ENCODE data around the gene BRF1. TPM values are rescaled to one million over a fixed set of nuclear protein-coding genes. Genes with fewer than 3 reads are reported as not detected.

Gene BRF1
- polyA plus RNA-seq, 1 of the 3 experiments (the other 2 are of a cell fraction): 15.7 TPM

DNA sequence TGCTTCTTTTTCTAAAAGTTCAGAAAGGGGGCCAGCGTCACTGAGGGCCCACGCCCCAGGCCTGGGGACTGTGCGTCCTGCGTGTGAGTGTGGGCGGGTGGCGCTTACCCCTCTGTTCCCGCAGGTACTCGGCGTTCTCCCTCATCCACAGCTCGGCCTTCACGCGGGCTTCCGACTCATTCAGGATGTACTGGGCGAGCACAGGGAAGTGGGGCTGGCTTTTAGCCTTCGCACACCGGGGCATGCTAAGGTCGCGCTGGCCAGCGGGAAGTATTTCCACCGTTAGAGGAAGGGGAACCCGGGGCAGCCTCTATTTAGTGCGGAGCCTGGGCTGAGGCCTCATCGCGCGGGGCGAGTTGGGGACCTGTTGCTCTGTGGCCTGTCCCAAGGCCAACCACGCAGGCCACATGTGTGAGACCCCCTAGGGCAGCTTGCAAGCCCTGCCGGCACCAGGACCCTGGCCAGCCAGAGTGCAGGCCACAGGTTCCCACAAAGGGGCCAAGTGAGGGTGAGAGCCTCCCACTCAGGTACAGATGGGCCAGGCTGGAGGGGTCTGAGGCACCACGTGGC, 81.7 kb downstream of the BRF1 start:
- Histone ChIP-seq H3F3A (replicated peaks; ENCODE audit: insufficient read depth) (no peaks in the 10 kb centered on the region), H3K27ac (ENCODE audit: low read depth in 2 of 2, low read length in 1 of 2) (peak overlapping the region in 1 of 2 experiments; percentile 93; a peak in 1 of 4 replicates), H4K20me1 (ENCODE audit: insufficient read depth) (no peaks in the 10 kb centered on the region), H3K9ac (no peak overlapping the region), H3K4me1 (ENCODE audit: control insufficient read depth in 1 of 2, insufficient read depth in 2 of 2, low read depth in 1 of 2, low read length in 1 of 2) (peaks cover 0 to 30% of the 10 kb centered on the region in 2 experiments; a peak in 1 of 4 replicates), H3K27me3 (ENCODE audit: insufficient read depth) (no peaks in the 10 kb centered on the region), H3K79me2 (ENCODE audit: insufficient read depth) (no peaks in the 10 kb centered on the region; the same call in 1 of the 2 replicates), H3K9me3 (no peaks in the 10 kb centered on the region), H3K9me2 (no peaks in the 10 kb centered on the region), H3K36me3 (replicated peaks in 1 of 2; ENCODE audit: control insufficient read depth in 1 of 2, insufficient read depth in 2 of 2, low read length in 1 of 2) (peaks cover 0 to 33% of the 10 kb centered on the region in 2 experiments), H3K4me2 (no peak overlapping the region), H2AFZ (ENCODE audit: low read depth) (no peak overlapping the region), H3K4me3 (ENCODE audit: low read depth in 2 of 2, low read length in 1 of 2) (no peak overlapping the region)
- TF ChIP-seq FOXJ3 (CRISPR knock-in tag; IDR thresholded peaks at IDR 0.05) (no peak), NRF1 (IDR thresholded peaks at IDR 0.05; ENCODE audit: low read depth, low read length) (no peak), YY1 (IDR thresholded peaks at IDR 0.05; ENCODE audit: low read depth) (no peak), GABPA (IDR thresholded peaks at IDR 0.05; ENCODE audit: low read depth) (no peak), MEF2A (IDR thresholded peaks at IDR 0.05; ENCODE audit: borderline replicate concordance, low read depth) (no peak), POLR2AphosphoS5 (IDR thresholded peaks at IDR 0.05; ENCODE audit: low read depth, low read length) (no peak), ELF1 (IDR thresholded peaks at IDR 0.05) (no peak), RAD21 (IDR thresholded peaks at IDR 0.05; ENCODE audit: low read length) (no peak), CHD2 (IDR thresholded peaks at IDR 0.05; ENCODE audit: low read length, partially characterized antibody) (no peak), FOSL2 (IDR thresholded peaks at IDR 0.05; ENCODE audit: borderline replicate concordance, low read depth) (no peak), MXI1 (IDR thresholded peaks at IDR 0.05; ENCODE audit: low read depth, low read length) (no peak)
- TF ChIP-seq, protein P1, sequence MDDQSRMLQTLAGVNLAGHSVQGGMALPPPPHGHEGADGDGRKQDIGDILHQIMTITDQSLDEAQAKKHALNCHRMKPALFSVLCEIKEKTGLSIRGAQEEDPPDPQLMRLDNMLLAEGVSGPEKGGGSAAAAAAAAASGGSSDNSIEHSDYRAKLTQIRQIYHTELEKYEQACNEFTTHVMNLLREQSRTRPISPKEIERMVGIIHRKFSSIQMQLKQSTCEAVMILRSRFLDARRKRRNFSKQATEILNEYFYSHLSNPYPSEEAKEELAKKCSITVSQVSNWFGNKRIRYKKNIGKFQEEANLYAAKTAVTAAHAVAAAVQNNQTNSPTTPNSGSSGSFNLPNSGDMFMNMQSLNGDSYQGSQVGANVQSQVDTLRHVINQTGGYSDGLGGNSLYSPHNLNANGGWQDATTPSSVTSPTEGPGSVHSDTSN (IDR thresholded peaks at IDR 0.05): no peak
- TF ChIP-seq, protein P2, sequence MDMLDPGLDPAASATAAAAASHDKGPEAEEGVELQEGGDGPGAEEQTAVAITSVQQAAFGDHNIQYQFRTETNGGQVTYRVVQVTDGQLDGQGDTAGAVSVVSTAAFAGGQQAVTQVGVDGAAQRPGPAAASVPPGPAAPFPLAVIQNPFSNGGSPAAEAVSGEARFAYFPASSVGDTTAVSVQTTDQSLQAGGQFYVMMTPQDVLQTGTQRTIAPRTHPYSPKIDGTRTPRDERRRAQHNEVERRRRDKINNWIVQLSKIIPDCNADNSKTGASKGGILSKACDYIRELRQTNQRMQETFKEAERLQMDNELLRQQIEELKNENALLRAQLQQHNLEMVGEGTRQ (IDR thresholded peaks at IDR 0.05; ENCODE audit: borderline replicate concordance, low read depth, low read length): no peak
- TF ChIP-seq, protein P3, sequence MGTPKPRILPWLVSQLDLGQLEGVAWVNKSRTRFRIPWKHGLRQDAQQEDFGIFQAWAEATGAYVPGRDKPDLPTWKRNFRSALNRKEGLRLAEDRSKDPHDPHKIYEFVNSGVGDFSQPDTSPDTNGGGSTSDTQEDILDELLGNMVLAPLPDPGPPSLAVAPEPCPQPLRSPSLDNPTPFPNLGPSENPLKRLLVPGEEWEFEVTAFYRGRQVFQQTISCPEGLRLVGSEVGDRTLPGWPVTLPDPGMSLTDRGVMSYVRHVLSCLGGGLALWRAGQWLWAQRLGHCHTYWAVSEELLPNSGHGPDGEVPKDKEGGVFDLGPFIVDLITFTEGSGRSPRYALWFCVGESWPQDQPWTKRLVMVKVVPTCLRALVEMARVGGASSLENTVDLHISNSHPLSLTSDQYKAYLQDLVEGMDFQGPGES (IDR thresholded peaks at IDR 0.05; ENCODE audit: low read depth, low read length): no peak
- no peak for DNase-seq
- CTCF ChIA-PET: interaction anchor here (0.6 to 1.2 kb wide), 3 partner anchors 12 to 243 kb away, joined by 3 read pairs; no protein-coding TSS in a partner anchor
- POLR2A ChIA-PET: no interaction called here
- WGBS (ENCODE audit: low lambda C conversion rate): 95% methylated on average over 29 of the region's 29 CpGs

DNA sequence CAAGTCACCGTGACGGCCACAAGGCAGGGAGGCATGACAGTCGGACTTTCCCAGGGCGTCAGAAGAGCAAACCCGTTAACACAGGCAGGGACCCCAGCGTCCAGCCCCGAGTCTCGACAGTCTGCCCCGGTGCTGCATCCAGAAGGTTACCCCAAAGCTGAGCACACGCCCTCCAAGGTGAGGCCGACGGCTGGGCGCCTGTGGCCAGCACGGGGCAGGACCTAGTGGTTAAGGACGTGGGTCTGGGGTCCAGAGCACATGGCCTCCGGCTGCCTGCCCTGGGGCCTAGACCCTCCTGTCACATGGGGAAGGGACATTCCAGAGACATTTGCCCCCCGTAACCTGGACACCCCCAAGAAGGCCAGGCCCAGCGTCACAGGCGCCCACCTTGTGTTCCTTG, 82.2 kb downstream of the BRF1 start:
- Histone ChIP-seq H3K4me1 (ENCODE audit: control insufficient read depth in 1 of 2, insufficient read depth in 2 of 2, low read depth in 1 of 2, low read length in 1 of 2) (peaks cover 0 to 35% of the 10 kb centered on the region in 2 experiments; a peak in 1 of 4 replicates), H3K9me2 (no peaks in the 10 kb centered on the region), H3K4me2 (no peak overlapping the region), H3K9me3 (no peaks in the 10 kb centered on the region), H3K79me2 (ENCODE audit: insufficient read depth) (no peaks in the 10 kb centered on the region; the same call in 1 of the 2 replicates), H3K27ac (ENCODE audit: low read depth in 2 of 2, low read length in 1 of 2) (no peak overlapping the region; a peak in 1 of 4 replicates), H2AFZ (ENCODE audit: low read depth) (no peak overlapping the region), H4K20me1 (ENCODE audit: insufficient read depth) (no peaks in the 10 kb centered on the region), H3K36me3 (replicated peaks in 1 of 2; ENCODE audit: control insufficient read depth in 1 of 2, insufficient read depth in 2 of 2, low read length in 1 of 2) (peaks cover 0 to 33% of the 10 kb centered on the region in 2 experiments), H3F3A (replicated peaks; ENCODE audit: insufficient read depth) (no peaks in the 10 kb centered on the region), H3K27me3 (ENCODE audit: insufficient read depth) (no peaks in the 10 kb centered on the region), H3K9ac (no peak overlapping the region), H3K4me3 (ENCODE audit: low read depth in 2 of 2, low read length in 1 of 2) (no peak overlapping the region)
- WGBS (ENCODE audit: low lambda C conversion rate): 100% methylated on average over 10 of the region's 19 CpGs
- ChIA-PET POLR2A (no interaction called here), CTCF (interaction anchor here (0.6 kb wide), 1 partner anchor 31 kb away, joined by 3 read pairs; no protein-coding TSS in a partner anchor)
- no peak for DNase-seq
- no peak for TF ChIP-seq USF1 (IDR thresholded peaks at IDR 0.05; ENCODE audit: borderline replicate concordance, low read depth)
- TF ChIP-seq POLR2AphosphoS5 (IDR thresholded peaks at IDR 0.05; ENCODE audit: low read depth, low read length): no peak
- TF ChIP-seq FOXM1 (IDR thresholded peaks at IDR 0.05; ENCODE audit: low read depth): no peak

Data from SK-N-SH (cell line).